Astrocyte (in vitro differentiated cells and primary cell): ENCODE measurements around the gene IQGAP2.

Experiments
- EZH2 ChIP-seq: IDR thresholded peaks from 2 replicates; pipeline ENCODE4 v1.6.1; 2012; ENCODE audit warnings: mild to moderate bottlenecking, low read length, inconsistent platforms; ENCODE audit not compliant: insufficient read depth
- TF ChIP-seq, protein P1 (sequence below): IDR thresholded peaks from 2 replicates; pipeline ENCODE4 v1.5.1; 2011; ENCODE audit warnings: low read depth, mild to moderate bottlenecking, inconsistent platforms, low read length, moderate library complexity; ENCODE audit not compliant: insufficient read depth

DNA sequence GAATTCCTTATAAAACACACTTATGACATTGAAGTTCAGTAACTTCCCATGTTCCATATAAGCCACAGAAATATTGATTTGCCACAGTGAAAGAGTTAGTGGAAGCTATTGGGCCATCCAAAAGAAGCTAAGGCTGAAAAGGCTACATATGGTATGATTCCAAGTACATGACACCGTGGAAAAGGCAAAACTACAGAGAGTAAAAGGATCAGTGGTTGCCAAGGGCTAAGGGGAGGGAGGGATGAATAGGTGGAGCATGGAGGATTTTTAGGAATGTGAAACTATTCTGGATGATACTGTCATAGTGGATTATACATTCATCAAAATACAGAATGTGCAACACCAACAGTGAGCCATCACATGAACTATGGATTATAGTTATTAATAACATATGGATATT, 110.4 kb downstream of the IQGAP2 start:
- TF ChIP-seq, protein P1, sequence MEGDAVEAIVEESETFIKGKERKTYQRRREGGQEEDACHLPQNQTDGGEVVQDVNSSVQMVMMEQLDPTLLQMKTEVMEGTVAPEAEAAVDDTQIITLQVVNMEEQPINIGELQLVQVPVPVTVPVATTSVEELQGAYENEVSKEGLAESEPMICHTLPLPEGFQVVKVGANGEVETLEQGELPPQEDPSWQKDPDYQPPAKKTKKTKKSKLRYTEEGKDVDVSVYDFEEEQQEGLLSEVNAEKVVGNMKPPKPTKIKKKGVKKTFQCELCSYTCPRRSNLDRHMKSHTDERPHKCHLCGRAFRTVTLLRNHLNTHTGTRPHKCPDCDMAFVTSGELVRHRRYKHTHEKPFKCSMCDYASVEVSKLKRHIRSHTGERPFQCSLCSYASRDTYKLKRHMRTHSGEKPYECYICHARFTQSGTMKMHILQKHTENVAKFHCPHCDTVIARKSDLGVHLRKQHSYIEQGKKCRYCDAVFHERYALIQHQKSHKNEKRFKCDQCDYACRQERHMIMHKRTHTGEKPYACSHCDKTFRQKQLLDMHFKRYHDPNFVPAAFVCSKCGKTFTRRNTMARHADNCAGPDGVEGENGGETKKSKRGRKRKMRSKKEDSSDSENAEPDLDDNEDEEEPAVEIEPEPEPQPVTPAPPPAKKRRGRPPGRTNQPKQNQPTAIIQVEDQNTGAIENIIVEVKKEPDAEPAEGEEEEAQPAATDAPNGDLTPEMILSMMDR = no peak
- no peak for TF ChIP-seq EZH2
